K562 (cell line): ENCODE measurements around the gene UMODL1. TPM values are rescaled to one million over a fixed set of nuclear protein-coding genes. Genes with fewer than 3 reads are reported as not detected.
A peak's percentile ranks its signal among the peaks of the same experiment; 100 is the strongest.

Experiments used
- ATF3 ChIP-seq, 2 experiments: fragments of 450-650 bp in 1 of 2; sonication (generic) in 1 of 2; formaldehyde crosslinking in 1 of 2; IDR thresholded peaks in 1 of 2; conservative IDR thresholded peaks in 1 of 2; 2 replicates each; pipeline versions ENCODE4 v1.6.1 to v1.8.1; 2016 to 2023; ENCODE audit warnings: mild to moderate bottlenecking in 2 of 2, moderate library complexity in 2 of 2, inconsistent platforms in 1 of 2, missing genetic modification reagents in 1 of 2
- CTCF ChIP-seq, 3 experiments: IDR thresholded peaks in 2 of 3; conservative IDR thresholded peaks in 1 of 3; 2 replicates each; pipeline ENCODE4 v1.5.1; 2011 to 2012; ENCODE audit warnings: low read length in 3 of 3, mild to moderate bottlenecking in 3 of 3, control low read depth in 2 of 3, improper control_type of control experiment in 1 of 3, inconsistent platforms in 1 of 3, low read depth in 1 of 3, mixed read lengths in 1 of 3, moderate library complexity in 1 of 3; ENCODE audit not compliant: insufficient read depth in 2 of 3
- FOS ChIP-seq: IDR thresholded peaks from 3 replicates; pipeline ENCODE4 v1.6.1; 2011; ENCODE audit not compliant: insufficient read length; ENCODE audit errors: extremely low read depth
- THAP12 ChIP-seq: fragments of 250-450 bp; sonication (Bioruptor Pico); IDR thresholded peaks from 2 replicates; pipeline ENCODE4 v1.9.0; 2021; ENCODE audit warnings: mild to moderate bottlenecking, inconsistent platforms
- ZNF511 ChIP-seq: sonication (generic); formaldehyde crosslinking; IDR thresholded peaks from 2 replicates; pipeline ENCODE4 v1.8.0; 2022; ENCODE audit warnings: mild to moderate bottlenecking, missing genetic modification reagents
- polyA plus RNA-seq, 8 experiments: library from polyadenylated mRNA; depleted of rRNA in 4 of 8; stranded (reverse) in 5 of 8; unstranded in 3 of 8; fragments of >200 nt; fragmentation: Nextera tagmentation in 2 of 8; fragmentation: Illumina TruSeq in 1 of 8; extraction: Ambion mirVana in 2 of 8; extraction: Trizol in 1 of 8; gene quantifications; 2 replicates each; pipeline versions ENCODE4 v1.2.1 to v1.2.3, GENCODE V29; 2011 to 2014; ENCODE audit warnings: inconsistent platforms in 1 of 8, missing spikeins in 1 of 8
- total RNA-seq, 7 experiments: library from RNA; depleted of rRNA in 6 of 7; stranded (reverse); fragments of >200 nt in 6 of 7; fragmentation: Illumina TruSeq in 2 of 7; extraction: Trizol in 2 of 7; gene quantifications; 2 replicates each; pipeline versions ENCODE4 v1.2.1 to v1.2.3, GENCODE V29; 2011 to 2021; ENCODE audit warnings: low replicate concordance in 1 of 7

UMODL1 gene
- total and polyA plus RNA-seq, 9 of the 15 experiments (the other 6 are each of a cell fraction or from before 2014, with no cell fraction given): not detected

GRCh38 chr21:42075686-42076471, 4.8 kb downstream of the UMODL1 start (continued):
- no peak for TF ChIP-seq ATF3 (IDR thresholded peaks at IDR 0.05)
- no peak for TF ChIP-seq ATF3 (CRISPR knock-in tag; conservative IDR thresholded peaks at IDR 0.05)
- TF ChIP-seq THAP12: no peak
- TF ChIP-seq CTCF (IDR thresholded peaks at IDR 0.05 in 2 of 3, conservative IDR thresholded peaks at IDR 0.05 in 1 of 3; ENCODE audit: insufficient read depth in 2 of 3, low read depth in 1 of 3, low read length in 3 of 3): peak in 2 of 3 experiments; percentile 22 to 42; a peak in 2 of 6 replicates
- no peak for TF ChIP-seq FOS
- no peak for TF ChIP-seq ZNF511 (CRISPR knock-in tag)
